Fibroblast of villous mesenchyme (primary cell): ENCODE results near the gene SSC5D. TPM values are rescaled to one million over a fixed set of nuclear protein-coding genes. Genes with fewer than 3 reads are reported as not detected.

Experiments used
- DNase-seq: peaks from one replicate; pipeline ENCODE4 v3.0.0-alpha.2; 2010; ENCODE audit warnings: low read depth
- H3K4me3 ChIP-seq: 2 replicates; pipeline ENCODE4 v1.5.1; 2011; ENCODE audit warnings: low read depth, mild to moderate bottlenecking, low read length
- CTCF ChIP-seq: IDR thresholded peaks from 2 replicates; pipeline ENCODE4 v1.5.1; 2012; ENCODE audit warnings: low read depth, mild to moderate bottlenecking, low read length; ENCODE audit not compliant: insufficient read depth
- total RNA-seq: library from RNA; depleted of rRNA; stranded (reverse); fragments of >200 nt; gene quantifications from 2 replicates; pipeline ENCODE4 v1.2.3, GENCODE V29; 2012

Gene SSC5D
- total RNA-seq, 1 donor, result 21.2 TPM

- no peak for DNase-seq
- TF ChIP-seq CTCF, result no peak
- H3K4me3 ChIP-seq, result no peak overlapping the region
Observed at GRCh38 chr19:55489711-55490477, 1.7 kb downstream of the SSC5D start.

DNA sequence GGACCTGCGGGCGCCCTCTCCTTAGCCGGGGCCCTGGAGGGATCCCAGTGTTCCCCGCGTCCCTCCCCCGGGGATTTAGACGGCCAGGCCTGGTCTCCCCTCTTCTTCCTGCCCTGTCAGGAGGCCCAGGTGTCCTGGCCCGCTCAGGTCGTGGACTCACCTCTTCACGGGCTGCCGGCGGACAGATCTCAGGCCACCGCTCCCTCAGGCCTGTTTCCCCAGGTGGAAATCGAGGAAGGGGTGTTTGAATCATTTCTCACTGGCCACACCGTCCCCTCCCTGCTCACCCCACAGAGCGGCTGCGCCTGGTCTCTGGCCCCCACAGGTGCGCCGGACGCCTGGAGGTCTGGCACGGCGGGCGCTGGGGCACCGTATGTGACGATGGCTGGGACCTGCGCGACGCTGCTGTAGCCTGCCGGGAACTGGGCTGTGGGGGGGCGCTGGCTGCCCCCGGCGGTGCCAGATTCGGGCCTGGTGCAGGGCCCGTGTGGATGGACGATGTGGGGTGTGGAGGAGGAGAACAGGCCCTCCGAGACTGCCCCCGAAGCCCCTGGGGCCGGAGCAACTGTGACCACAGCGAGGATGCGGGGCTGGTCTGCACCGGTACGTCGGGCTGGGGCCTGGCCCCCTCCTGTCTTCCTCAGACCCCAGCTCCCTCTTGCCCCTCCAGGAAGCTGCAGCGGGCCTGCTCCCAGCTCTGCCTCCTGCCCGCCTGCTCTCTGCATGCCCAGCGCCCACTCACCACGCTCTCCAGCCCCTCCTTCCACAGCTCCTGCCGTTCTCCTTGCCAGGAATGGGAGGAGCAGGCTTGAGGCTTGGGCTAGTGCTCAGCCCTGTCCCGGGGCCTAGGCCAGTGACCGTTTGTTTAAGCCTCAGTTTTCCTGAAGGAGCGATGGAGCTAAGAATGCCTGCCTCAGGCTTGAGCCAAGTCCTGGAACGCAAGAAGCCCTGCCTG lies 2.5 kb downstream of the SSC5D start:
- no peak for TF ChIP-seq CTCF
- no peak for DNase-seq
- H3K4me3 ChIP-seq, result no peak overlapping the region

GRCh38 chr19:55491546-55492360 lies 3.5 kb downstream of the SSC5D start:
- no peak for DNase-seq
- no peak for TF ChIP-seq CTCF
- no peak overlapping the region for H3K4me3 ChIP-seq

DNA sequence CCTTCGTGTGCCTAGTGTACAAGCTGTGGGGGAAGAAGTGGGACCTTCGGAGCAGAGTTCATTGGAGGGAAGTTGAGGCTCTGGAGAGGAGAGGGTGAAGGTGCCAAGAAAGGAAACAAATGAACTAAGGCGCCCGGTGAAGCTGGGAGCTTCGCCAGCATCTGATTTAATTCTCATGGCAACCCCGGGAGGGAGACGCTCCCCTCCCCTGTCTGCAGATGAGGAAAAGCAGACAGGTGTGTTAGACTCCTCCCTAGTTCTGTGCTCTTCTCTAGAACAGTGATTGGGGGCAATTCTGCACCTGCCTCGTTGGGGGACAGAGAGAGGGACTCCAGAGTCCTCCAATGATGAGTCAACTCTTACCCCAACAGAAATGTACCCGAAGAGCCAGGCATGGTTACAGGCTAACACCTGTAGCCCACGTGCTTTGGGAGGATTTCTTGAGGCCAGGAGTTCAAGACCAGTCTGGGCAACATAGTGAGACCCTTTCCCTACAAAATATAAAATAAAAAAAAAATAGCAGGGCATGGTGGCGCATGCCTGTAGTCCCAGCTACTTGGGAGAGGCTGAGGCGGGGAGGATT lies 4.2 kb downstream of the SSC5D start:
- H3K4me3 ChIP-seq, result no peak overlapping the region
- no peak for DNase-seq
- no peak for TF ChIP-seq CTCF

DNA sequence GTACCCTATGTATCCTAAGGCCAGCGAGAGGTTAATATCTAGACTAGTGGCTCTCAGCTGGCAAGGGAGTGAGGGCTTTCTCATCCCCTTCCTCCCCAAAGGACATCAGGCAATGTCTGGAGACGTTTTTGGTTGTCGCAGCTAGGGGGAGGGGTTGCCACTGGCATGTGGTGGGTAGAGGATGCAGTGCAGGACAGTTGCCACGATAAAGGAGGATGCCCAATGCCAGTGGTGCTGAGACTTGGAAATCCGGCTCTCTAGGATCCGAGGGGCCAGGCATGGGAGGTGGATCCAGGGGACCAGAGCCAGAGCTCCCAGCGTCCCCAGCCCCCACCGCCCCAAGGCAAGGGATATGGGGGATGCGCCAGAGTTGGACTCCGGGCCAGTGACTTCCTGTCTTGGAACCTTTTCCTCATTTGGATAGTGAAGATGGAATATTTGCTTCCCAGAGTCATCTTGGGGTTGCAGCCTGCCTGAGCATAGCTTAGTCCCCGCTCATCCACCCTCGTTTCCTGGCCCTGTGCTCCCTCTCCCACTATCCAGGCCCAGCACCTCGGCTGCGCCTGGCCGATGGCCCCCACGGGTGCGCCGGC lies 4.9 kb downstream of the SSC5D start:
- no peak for TF ChIP-seq CTCF
- H3K4me3 ChIP-seq, result peak overlapping the region; percentile 40
- peak; percentile 45 for DNase-seq
